ENCODE data around the gene BRF1. TPM values are rescaled to one million over a fixed set of nuclear protein-coding genes. Genes with fewer than 3 reads are reported as not detected.
A peak's percentile ranks its signal among the peaks of the same experiment; 100 is the strongest.

Gene BRF1
- total and polyA plus RNA-seq, 2 of the 8 experiments (the other 6 are each of a cell fraction or from before 2014, with no cell fraction given), result 7.7 to 18.3 TPM

- no peak for FAIRE-seq
- no peak overlapping the region for H3K23ac ChIP-seq (ENCODE audit: insufficient read length)
- POLR2A ChIA-PET (ENCODE audit: partially characterized antibody), result interaction anchor here (1.8 kb wide), 1 partner anchor 12 kb away, joined by 4 read pairs; no protein-coding TSS in a partner anchor
- TF ChIP-seq CEBPB (IDR thresholded peaks at IDR 0.05; ENCODE audit: low read depth, low read length) (no peak), TBP (IDR thresholded peaks at IDR 0.05; ENCODE audit: low read depth, low read length) (no peak), POU5F1 (IDR thresholded peaks at IDR 0.05; ENCODE audit: low read depth, low read length) (no peak), CREB1 (IDR thresholded peaks at IDR 0.05) (no peak), HDAC2 (IDR thresholded peaks at IDR 0.05; ENCODE audit: borderline replicate concordance in 1 of 2, low read depth in 2 of 2, low read length in 2 of 2) (no peak), JUND (IDR thresholded peaks at IDR 0.05; ENCODE audit: low read length) (no peak)
Observed at GRCh38 chr14:105343194-105343593, 42.4 kb upstream of the BRF1 start.

More at GRCh38 chr14:105343194-105343593, 42.4 kb upstream of the BRF1 start:
- Histone ChIP-seq H3K4ac (replicated peaks; ENCODE audit: insufficient read length, low read depth, low read length) (no peak overlapping the region), H3K27ac (ENCODE audit: low read depth, low read length) (no peak overlapping the region), H2AK5ac (ENCODE audit: low read depth, low read length) (no peak overlapping the region), H2BK12ac (ENCODE audit: low read depth, low read length) (0 out of 2 replicates have a peak overlapping the region, but pooled peaks have one; percentile 2), H3K79me2 (ENCODE audit: control insufficient read depth in 1 of 2, insufficient read depth in 2 of 2, low read length in 2 of 2) (peaks cover 0 to 43% of the 10 kb centered on the region in 2 experiments; a peak in 2 of 4 replicates), H3K27me3 (replicated peaks in 1 of 4; ENCODE audit: control insufficient read depth in 3 of 4, extremely low read depth in 1 of 4, insufficient read depth in 3 of 4, low read length in 3 of 4) (no peaks in the 10 kb centered on the region), H2BK15ac (ENCODE audit: low read length) (no peak overlapping the region), H4K5ac (ENCODE audit: insufficient read length, low read depth, low read length) (no peak overlapping the region), H4K8ac (ENCODE audit: extremely low read depth, insufficient read depth, low read length) (no peak overlapping the region), H4K91ac (replicated peaks; ENCODE audit: insufficient read length, low read length) (no peak overlapping the region), H2AFZ (ENCODE audit: low read length) (no peak overlapping the region), H3K4me3 (ENCODE audit: extremely low read depth in 1 of 4, insufficient read depth in 2 of 4, low read depth in 3 of 4, low read length in 4 of 4) (no peak overlapping the region), H3K14ac (ENCODE audit: insufficient read length) (no peak overlapping the region), H3K9me3 (ENCODE audit: insufficient read depth in 2 of 2, low read depth in 1 of 2, low read length in 1 of 2) (peaks cover 0 to 3% of the 10 kb centered on the region in 2 experiments; a peak in 1 of 4 replicates), H3K79me1 (ENCODE audit: low read depth, low read length) (peaks cover 13% of the 10 kb centered on the region), H2BK20ac (ENCODE audit: low read length) (no peak overlapping the region), H3K23me2 (ENCODE audit: low read depth, low read length) (no peaks in the 10 kb centered on the region), H4K20me1 (replicated peaks in 1 of 2; ENCODE audit: control insufficient read depth in 1 of 2, insufficient read depth in 2 of 2, low read length in 2 of 2) (peaks cover 6 to 30% of the 10 kb centered on the region in 2 experiments), H2BK120ac (replicated peaks; ENCODE audit: low read depth, low read length) (no peak overlapping the region), H3K4me1 (replicated peaks in 1 of 4; ENCODE audit: control insufficient read depth in 3 of 4, insufficient read depth in 4 of 4, low read length in 3 of 4) (peaks cover 0 to 3% (median 0%) of the 10 kb centered on the region in 4 experiments; a peak in 2 of 7 replicates), H2BK5ac (ENCODE audit: low read depth, low read length) (no peak overlapping the region), H3K4me2 (ENCODE audit: insufficient read depth in 1 of 2, low read depth in 2 of 2, low read length in 2 of 2) (no peak overlapping the region), H3K18ac (ENCODE audit: extremely low read depth, low read length) (no peak overlapping the region), H3K36me3 (ENCODE audit: control insufficient read depth in 2 of 4, insufficient read depth in 4 of 4, low read length in 3 of 4) (no peaks in the 10 kb centered on the region), H3K9ac (replicated peaks in 1 of 4; ENCODE audit: extremely low read depth in 1 of 4, low read depth in 3 of 4, low read length in 3 of 4) (no peak overlapping the region), H3K56ac (replicated peaks; ENCODE audit: insufficient read length, low read depth, low read length) (no peak overlapping the region)
- CTCF ChIA-PET (ENCODE audit: partially characterized antibody), result interaction anchor here (1.1 to 3.9 kb wide), 11 partner anchors 8 to 447 kb away, joined by 3 to 21 read pairs (median 6); no protein-coding TSS in a partner anchor
- no peak for DNase-seq (ENCODE audit: low read depth in 1 of 2, low spot score in 2 of 2)
- WGBS, 2 experiments (ENCODE audit: extremely low coverage in 1 of 2, insufficient coverage in 1 of 2, insufficient read length in 1 of 2, insufficient replicate concordance in 2 of 2, low coverage in 1 of 2, low lambda C conversion rate in 2 of 2, missing lambda C conversion rate in 1 of 2), result 92% methylated on average over 7 of the region's 7 CpGs; no CpG with 5 or more reads in 1 of the 2 experiments
